HG02870 (cell line): Measurements from ENCODE around the gene KIAA0232.
"Not testable (repeated sequence)": the region's sequence is repeated elsewhere in the genome, so short reads cannot be mapped to it uniquely, and the experiment has no call there.

ENCODE experiments used
- ATAC-seq: cut with Tn5 transposase; IDR thresholded peaks from one replicate; pipeline ENCODE4 v1.9.1; 2021; ENCODE audit warnings: mild to moderate bottlenecking, moderate library complexity; ENCODE audit not compliant: unreplicated experiment

KIAA0232 gene

GRCh38 chr4:6896035-6896434 lies 113.5 kb downstream of the KIAA0232 start:
- no peak for ATAC-seq

- ATAC-seq = no peak
These were observed 116.2 kb downstream of the KIAA0232 start for GRCh38 chr4:6898763-6899162.

DNA sequence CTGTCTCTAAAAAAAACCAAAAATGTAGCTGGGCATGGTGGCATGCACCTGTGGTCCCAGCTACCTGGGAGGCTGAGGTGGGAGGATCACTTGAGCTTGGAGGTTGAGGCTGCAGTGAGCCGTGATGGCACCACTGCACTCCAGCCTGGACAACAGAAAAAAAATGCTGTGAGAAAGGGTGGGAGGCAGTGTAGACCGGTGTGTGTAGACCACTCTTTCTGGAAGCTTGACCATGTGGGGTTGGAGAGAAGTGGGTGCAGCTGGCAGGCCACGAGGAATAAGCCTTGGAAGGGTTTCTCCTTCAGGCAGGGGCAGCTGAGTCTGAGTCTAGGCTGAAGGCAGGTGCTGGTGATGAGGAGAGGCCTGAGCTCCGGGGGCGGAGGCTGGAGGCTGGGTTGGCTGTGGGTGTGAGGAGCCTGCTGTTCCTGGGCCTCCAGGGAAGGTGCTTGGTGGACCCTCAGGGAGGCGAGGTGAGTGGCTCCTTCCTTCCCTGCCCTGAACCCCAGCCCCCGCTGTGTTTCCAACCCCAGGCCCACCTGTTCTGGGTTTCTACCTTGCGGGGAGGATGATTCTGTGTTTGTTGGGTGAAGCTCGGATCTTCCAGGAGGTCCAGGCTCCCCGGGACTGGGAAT lies 117.8 kb downstream of the KIAA0232 start:
- ATAC-seq = no peak

GRCh38 chr4:6900956-6901355 lies 118.4 kb downstream of the KIAA0232 start:
- no peak for ATAC-seq

GRCh38 chr4:6901669-6902317 lies 119.3 kb downstream of the KIAA0232 start:
- ATAC-seq = no peak

GRCh38 chr4:6902318-6903042 lies 120.0 kb downstream of the KIAA0232 start:
- ATAC-seq = no peak

- ATAC-seq = no peak
These were observed 123.3 kb downstream of the KIAA0232 start for GRCh38 chr4:6905516-6906445.

DNA sequence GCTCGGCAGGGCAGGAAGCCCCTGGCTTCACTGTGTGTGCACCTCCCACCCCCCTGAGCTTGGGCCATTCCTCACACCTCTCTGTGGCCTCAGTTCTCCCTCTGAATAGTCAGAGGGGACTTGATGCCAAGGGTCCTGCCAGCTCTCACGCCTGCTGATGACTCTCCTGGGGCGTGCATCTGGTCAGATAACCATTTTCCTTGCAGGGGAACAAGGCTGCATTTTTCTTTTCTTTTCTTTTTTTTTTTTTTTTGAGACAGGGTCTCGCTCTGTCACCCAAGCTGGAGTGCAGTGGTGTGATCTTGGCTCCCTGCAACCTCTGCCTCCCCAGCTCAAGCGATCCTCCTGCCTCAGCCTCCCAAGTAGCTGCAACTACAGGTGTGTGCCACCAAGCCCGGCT lies 124.0 kb downstream of the KIAA0232 start:
- not testable (repeated sequence) for ATAC-seq

GRCh38 chr4:6907658-6908191 lies 125.2 kb downstream of the KIAA0232 start:
- no peak for ATAC-seq

DNA sequence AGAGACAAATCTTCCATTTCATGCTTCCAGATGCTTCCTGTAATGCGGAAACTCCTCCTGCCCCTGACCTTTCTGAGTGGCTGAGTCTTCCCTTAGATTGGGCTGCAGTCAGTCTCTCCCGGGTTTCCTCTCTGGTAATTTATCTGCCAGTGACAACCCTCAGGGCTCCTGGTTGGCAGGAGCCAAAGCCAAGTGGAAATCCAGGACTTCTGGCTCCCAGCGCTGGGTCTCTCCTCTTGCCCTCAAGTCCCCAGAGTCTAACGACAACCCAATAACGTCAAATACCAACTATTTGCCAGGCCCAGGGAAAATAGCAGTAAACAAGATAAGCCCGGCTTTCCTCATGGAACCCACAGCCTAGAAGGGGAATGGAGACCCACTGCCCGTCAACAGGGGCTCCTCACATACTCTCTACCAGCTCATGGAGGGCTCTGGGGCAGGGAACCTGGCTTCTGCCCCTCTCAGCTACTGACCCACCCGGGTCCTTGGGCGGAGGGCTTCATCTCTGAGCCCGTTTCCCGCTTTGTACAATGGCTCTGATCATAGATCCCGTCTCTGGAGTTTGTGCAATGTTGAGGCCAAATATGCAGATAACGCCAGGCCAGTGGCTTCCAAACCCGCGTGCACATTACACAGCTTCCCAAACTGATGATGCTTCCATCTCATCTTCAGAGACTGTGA lies 126.0 kb downstream of the KIAA0232 start:
- no peak for ATAC-seq

- ATAC-seq = peak; percentile 88
These were observed 126.8 kb downstream of the KIAA0232 start, which contains the start of gene TBC1D14 for GRCh38 chr4:6909113-6909969. Gene TBC1D14, plus strand, starts transcription at chr4:6909826. Its CDS starts 13,564 bp downstream, at chr4:6923390.

- ATAC-seq = peak; percentile 33
These were observed 127.4 kb downstream of the KIAA0232 start for GRCh38 chr4:6909970-6910339.

GRCh38 chr4:6910340-6910959 lies 127.9 kb downstream of the KIAA0232 start:
- no peak for ATAC-seq

GRCh38 chr4:6910960-6911874 lies 128.7 kb downstream of the KIAA0232 start:
- no peak for ATAC-seq

DNA sequence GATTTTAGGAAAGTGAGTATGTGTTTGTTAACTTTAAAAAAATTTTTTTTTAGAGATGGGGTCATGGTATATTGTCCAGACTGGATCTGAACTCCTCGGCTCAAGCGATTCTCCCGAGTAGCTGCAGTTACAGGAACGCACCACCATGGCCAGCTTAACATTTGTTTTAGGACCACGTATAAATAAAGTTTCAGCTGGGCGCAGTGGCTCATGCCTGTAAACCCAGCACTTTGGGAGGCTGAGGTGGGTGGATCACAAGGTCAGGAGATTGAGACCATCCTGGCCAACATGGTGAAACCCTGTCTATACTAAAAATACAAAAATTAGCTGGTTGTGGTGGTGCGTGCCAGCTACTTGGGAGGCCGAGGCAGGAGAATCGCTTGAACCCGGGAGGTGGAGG lies 129.4 kb downstream of the KIAA0232 start:
- not testable (repeated sequence) for ATAC-seq

DNA sequence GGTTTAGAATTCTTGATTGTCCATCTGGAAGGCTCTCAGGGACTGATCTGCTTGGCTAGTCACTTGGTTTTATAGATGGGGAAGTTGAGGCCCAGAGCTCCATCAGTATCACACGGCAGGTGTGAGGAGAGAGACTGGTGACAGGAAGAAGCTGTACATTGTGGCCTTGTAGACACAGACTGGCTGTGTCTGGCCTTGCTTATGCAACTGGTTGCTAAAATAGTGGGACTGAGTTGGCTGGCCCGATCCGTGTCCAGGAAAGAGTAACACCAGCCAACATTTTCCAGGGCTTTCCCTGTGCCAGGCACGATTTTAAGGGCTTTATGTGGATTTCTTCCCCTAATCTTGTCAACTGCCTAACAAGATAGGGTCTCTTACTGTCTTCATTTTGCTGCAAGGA lies 129.9 kb downstream of the KIAA0232 start:
- no peak for ATAC-seq

DNA sequence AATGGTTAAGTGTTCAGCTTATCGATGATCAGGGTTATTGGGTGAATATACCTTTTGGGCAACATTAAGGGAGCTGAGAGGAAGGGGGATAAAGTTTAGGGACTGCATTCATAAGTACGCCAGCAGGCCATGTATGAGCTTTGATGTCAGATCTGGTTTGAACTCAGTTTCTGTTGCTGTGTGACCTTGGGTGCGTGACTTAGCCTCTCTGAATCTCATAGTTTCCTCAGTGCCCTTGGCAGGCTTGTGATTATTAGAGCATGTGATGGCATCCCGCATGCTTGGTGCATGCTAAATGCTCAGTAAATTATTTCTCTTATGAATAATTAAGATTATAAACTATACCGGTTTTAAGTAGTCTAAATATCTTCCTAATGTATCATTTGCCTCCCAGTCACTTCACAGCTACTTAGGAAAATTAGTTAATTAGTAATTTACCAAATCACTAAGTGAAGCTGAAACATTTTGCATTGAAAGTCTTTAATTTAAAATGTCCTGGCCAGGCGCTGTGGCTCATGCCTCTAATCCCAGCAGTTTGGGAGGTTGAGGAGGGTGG lies 130.9 kb downstream of the KIAA0232 start:
- ATAC-seq = no peak
